ENCODE measurements around the gene RAPGEF4.

RAPGEF4 gene

DNA sequence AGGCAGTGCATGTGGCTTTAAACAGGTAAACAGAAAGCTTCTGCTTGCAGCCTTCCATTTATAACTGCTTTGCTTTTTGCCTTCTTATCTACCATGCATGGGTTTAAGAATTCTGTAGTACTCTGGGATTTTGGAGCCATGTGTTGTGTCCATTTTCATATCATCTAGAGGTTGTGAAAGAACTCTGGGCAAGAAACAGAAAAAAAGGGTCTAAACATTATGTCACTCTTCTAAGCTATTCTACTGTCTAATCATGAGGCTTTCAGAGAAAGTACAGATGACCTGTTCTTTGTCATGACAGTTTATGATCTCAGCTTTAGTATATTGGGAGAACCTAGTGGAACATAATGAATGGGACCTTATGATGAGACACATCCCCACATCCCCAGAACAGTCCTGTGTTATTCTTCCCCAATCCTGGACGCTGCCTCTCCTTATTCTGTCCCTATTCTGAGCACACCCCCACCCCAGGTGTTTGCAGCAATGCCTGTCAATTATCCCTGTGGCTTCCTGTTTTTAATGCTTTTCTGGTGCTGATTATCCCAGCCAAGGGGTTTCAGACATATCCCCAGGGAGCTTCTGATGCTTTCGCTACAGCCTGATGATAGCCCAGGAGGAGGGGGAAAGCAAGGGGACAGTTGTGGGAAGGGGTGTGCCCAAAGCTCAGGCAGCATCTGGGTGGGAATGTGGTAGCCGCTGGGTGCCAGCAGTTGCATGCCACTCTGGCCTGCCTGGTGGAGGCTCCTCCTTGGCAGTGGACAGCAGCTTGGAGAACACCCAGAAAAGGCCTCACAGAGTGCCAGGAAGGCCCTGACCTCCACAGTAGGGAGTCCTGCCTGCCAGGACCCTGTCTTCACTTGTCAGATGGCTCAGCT, 170.5 kb downstream of the RAPGEF4 start:
- no peak for DNase-seq (ENCODE audit: low spot score)

- no peak for DNase-seq (ENCODE audit: low spot score)
Measured at GRCh38 chr2:172908275-172908674, 172.6 kb downstream of the RAPGEF4 start.

- DNase-seq (ENCODE audit: low spot score): no peak
Measured at GRCh38 chr2:172909454-172909853, 173.8 kb downstream of the RAPGEF4 start.

DNA sequence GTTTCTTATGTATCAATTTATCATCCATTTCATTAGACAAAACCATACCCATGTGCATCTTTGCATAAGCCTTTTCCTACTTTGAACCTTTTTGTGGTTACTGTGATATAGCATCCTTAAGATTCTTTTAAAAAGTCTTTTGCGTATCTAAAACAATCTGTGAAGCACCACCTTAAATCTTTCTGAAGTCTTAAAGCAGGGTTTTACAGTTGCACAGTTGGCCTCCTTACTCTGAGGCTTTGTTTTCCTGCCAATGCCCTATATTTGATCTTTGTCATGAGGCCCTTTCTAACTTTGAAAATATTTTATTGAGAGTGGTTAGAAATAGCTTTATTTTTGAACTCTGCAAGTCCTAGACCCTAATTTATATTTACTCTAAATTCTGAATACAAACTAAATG, 176.6 kb downstream of the RAPGEF4 start:
- no peak for DNase-seq (ENCODE audit: low spot score)

DNA sequence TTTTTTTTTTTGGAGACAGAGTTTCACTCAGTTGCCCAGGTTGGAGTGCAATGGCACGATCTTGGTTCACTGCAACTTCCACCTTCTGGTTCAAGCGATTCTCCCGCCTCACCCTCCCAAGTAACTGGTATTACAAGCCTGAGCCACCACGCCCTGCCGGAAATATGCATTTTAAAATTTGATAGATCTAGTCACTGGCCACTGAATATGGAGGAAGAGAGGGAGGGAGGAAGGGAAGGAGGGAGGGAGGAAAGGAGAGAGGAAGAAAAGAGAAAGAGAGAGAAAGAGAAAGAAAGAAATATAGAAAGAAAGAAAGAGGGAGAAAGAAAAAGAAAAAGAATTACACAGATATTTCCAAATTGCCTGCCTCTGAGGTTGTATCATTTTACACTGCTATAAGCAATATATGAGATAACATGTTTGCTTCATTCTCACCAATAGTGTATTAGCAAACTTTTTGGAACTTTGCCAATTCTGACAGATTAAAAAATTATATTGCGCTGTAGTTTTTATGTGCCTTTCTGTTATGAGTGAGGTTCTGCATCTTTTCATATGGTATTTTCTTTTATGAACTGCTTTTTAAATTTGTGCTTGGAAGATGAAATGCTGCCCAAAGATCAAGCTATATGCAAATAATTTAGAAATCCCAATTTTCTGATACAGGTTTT, 178.8 kb downstream of the RAPGEF4 start:
- no peak for DNase-seq (ENCODE audit: low spot score)

DNA sequence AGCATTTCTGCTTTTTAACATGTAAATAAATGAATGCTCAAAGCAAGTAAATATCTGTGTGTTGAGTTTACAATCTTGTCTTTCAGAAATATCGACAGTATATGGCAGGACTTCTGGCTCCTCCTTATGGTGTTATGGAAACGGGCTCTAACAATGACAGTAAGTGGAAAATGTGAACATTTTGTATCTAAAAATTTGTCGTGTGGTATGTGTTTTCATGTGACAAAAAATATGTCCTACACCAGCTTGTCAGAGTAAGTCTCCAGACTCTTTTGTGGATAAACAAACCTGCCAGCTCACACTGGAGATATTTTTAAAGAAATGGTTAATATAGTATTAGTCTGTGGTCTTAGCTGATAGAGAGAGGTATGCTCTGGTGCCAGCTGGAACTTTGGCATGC, 182.1 kb downstream of the RAPGEF4 start:
- DNase-seq (ENCODE audit: low spot score): no peak

DNA sequence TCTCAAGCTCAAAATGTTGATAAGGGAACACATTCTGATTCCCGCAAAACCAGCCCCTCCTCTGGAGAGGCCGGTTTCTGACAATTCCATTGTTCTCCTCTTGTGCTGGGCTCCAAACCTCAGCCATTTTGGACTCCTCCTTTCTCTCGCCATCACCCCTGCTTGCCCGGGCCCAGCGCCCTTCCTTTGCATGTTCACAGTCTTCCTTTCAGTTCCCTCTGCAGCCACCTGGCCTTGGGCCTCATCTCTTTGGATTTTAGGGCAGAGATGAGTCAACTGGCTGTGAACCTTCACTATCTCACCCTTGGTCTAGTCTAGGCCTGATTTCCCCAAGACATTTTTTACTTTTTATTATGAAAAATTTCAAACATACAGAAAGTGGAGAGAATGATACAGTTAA, 184.1 kb downstream of the RAPGEF4 start:
- no peak for DNase-seq (ENCODE audit: low spot score)

GRCh38 chr2:172921532-172922236, 186.0 kb downstream of the RAPGEF4 start:
- DNase-seq (ENCODE audit: low spot score): peak; percentile 75

DNA sequence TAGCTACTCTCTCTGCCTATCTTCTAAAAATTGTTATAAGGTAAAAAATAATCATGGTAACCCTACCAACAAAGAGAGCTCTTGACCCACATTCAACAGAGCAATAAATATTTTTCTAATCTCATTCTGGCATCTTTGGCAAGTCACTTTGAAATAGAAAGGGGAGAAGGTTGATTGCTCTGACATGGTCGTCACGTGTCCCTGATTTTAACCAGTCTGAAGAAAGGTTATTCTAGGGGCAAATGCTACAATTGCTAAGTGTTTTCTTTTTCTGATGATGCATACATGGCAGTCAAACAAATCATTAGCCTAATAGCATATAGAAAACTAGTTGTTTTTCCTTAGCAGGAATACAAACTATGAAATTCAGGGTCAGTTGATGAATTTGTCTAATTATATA, 186.7 kb downstream of the RAPGEF4 start:
- DNase-seq (ENCODE audit: low spot score): no peak

DNA sequence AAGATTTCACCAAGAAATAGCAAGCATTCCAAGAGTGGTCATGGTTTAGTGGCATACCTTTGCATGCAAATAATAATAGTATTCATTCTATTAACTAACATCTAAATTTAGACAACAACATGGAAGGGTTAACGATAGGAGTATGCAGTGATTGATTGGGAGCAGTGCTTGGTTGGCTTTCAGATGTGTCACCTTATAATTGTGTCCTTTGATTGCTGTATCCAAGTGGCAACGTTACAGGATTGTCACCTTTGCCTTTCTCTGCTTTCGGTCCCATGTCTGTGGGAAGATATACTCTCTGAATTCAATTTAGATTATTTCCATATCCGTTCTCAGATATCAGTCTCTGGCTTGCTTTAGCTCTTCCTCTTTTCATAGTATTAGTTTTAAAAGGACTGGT, 187.2 kb downstream of the RAPGEF4 start:
- no peak for DNase-seq (ENCODE audit: low spot score)

- DNase-seq (ENCODE audit: low spot score): no peak
Measured at GRCh38 chr2:172924097-172924660, 188.5 kb downstream of the RAPGEF4 start.

GRCh38 chr2:172925600-172925999, 190.0 kb downstream of the RAPGEF4 start:
- no peak for DNase-seq (ENCODE audit: low spot score)

DNA sequence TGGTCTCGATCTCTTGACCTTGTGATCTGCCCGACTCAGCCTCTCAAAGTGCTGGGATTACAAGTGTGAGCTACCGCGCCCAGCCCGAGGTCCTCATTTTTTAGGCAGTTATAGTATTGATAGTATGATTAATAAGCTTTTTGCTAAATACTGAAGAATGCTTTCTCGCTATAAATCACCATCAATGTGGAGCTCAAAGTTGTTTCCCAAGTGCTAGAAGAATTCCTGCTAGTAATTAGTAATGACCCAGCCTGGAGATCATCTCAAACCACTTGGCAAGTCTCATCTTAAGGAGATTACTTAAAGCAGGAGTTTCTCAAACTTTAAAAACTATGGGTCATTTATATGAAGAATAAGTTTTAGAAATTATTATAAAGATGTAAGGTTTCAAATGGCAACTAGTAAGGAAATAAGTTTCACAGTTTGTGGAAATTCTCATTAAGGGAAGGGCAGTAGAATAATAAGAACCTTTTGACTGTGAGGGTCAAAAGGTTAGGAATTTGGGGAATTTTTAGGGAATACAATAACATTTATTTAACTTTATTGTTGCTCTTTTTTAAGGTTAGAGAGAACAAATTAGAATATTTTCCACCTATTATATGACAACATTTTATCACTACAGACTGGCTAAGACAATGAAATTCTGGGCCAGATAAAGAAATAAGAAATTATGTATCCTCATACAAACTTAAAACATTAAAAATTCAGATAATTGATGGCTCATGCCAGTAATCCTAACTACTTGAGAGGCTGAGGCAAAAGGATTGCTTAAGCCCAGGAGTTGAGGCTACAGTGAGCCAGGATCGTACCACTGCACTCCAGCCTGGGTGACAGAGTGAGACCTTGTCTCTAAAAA, 191.4 kb downstream of the RAPGEF4 start:
- no peak for DNase-seq (ENCODE audit: low spot score)

GRCh38 chr2:172927641-172928357, 192.2 kb downstream of the RAPGEF4 start:
- no peak for DNase-seq (ENCODE audit: low spot score)

DNA sequence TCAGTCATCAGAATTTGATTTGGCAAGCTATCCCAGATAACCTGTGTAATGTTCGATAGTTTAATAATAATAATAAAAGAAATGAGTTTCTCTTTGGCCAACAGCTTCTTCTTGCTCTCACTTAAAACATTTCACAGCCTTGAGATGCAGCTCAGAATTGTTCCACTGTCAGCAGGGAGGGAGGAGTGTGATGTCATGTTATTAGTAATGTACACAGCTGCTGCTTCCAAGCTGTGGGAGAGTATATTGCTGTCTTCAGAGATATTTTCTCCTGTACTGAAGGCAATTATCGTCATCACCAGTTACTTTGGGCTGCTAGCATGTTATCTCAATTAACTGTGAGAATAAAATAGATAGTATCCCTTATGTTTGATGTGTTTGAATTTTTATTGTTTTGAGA, 193.1 kb downstream of the RAPGEF4 start:
- no peak for DNase-seq (ENCODE audit: low spot score)

DNA sequence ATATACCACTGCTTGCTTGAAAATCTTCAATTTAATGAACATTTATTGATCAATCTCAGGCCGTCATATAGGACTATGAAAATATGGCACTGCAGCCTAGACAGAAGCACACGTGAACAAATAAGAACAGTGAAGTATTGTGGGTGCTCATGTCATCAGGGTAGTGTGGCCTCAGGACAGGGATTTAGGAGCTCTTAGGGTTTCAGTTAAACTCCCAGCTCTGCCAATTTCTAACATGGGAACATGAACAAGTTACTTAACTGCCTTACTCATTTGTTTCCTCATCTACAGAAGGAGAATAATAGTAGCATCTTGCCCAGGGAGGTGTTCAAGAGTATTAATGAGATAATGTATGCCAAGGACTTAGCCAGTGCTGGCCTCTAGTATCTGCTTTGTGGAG, 194.0 kb downstream of the RAPGEF4 start:
- no peak for DNase-seq (ENCODE audit: low spot score)

- no peak for DNase-seq (ENCODE audit: low spot score)
Measured at GRCh38 chr2:172930871-172931255, 195.2 kb downstream of the RAPGEF4 start.

GRCh38 chr2:172931256-172931894, 195.7 kb downstream of the RAPGEF4 start:
- DNase-seq (ENCODE audit: low spot score): no peak

- peak; percentile 59 for DNase-seq (ENCODE audit: low spot score)
Measured at GRCh38 chr2:172931918-172932520, 196.4 kb downstream of the RAPGEF4 start.

Data from kidney tubule cell (primary cell).